Caco-2 (cell line): Measurements from ENCODE around the gene NHERF2. TPM values are rescaled to one million over a fixed set of nuclear protein-coding genes. Genes with fewer than 3 reads are reported as not detected.
A peak's percentile ranks its signal among the peaks of the same experiment; 100 is the strongest.

Experiments
- Bru-seq: library from RNA; stranded (reverse); fragments of 400-500 nt; gene quantifications from one replicate; lab custom pipeline; 2021; lab: Mats Ljungman, UMichigan
- BruChase-seq, 2 experiments: library from RNA; stranded (reverse); fragments of 400-500 nt; gene quantifications; one replicate each; lab custom pipeline; 2021; lab: Mats Ljungman, UMichigan
- BruUV-seq: library from RNA; stranded (reverse); fragments of 400-500 nt; replicated peaks from 2 replicates; lab custom pipeline; 2021; lab: Mats Ljungman, UMichigan
- CTCF ChIA-PET: fragments of 300-600 bp; sonication (Branson Sonifier 250); formaldehyde crosslinking; loops from one replicate; lab custom pipeline; 2022; ENCODE audit warnings: antibody characterized with exemption; lab: Charles Lee
- POLR2A ChIA-PET: fragments of 300-600 bp; sonication (Branson Sonifier 250); formaldehyde crosslinking; loops from one replicate; lab custom pipeline; 2022; ENCODE audit warnings: antibody characterized with exemption; lab: Charles Lee
- DNase-seq, 2 experiments: peaks; one replicate each; pipeline versions ENCODE4 v3.0.0 to v3.0.0-alpha.2; 2020 to 2022
- H3K27me3 ChIP-seq: replicated peaks from 2 replicates; pipeline ENCODE4 v1.6.0; 2011; ENCODE audit warnings: low read length; ENCODE audit not compliant: control insufficient read depth, insufficient read depth
- H3K36me3 ChIP-seq: 2 replicates; pipeline ENCODE4 v1.5.1; 2011; ENCODE audit warnings: low read length; ENCODE audit not compliant: control insufficient read depth, insufficient read depth
- H3K4me1 ChIP-seq: fragments of 250-450 bp; sonication (Bioruptor Pico); 2 replicates; pipeline ENCODE4 v1.5.1; 2020; ENCODE audit warnings: mild to moderate bottlenecking
- H3K4me3 ChIP-seq: 2 replicates; pipeline ENCODE4 v1.5.1; 2011; ENCODE audit warnings: low read depth, mild to moderate bottlenecking, control low read depth, low read length
- H3K9me3 ChIP-seq: fragments of 250-450 bp; sonication (Bioruptor Pico); 2 replicates; pipeline ENCODE4 v1.5.1; 2020; ENCODE audit warnings: mild to moderate bottlenecking, moderate library complexity
- H3K27ac Mint-ChIP-seq: one replicate; pipeline ENCODE4 v1.8.0; 2022; ENCODE audit warnings: mixed read lengths; ENCODE audit not compliant: unreplicated experiment
- H3K27me3 Mint-ChIP-seq: one replicate; pipeline ENCODE4 v1.8.0; 2022; ENCODE audit warnings: mixed read lengths; ENCODE audit not compliant: insufficient read depth, unreplicated experiment
- H3K36me3 Mint-ChIP-seq: one replicate; pipeline ENCODE4 v1.8.0; 2022; ENCODE audit warnings: mild to moderate bottlenecking, mixed read lengths; ENCODE audit not compliant: insufficient read depth, unreplicated experiment
- H3K4me1 Mint-ChIP-seq: one replicate; pipeline ENCODE4 v1.8.0; 2022; ENCODE audit warnings: low read depth, mixed read lengths; ENCODE audit not compliant: unreplicated experiment
- H3K4me3 Mint-ChIP-seq: one replicate; pipeline ENCODE4 v1.8.0; 2022; ENCODE audit warnings: mild to moderate bottlenecking, moderate library complexity, mixed read lengths; ENCODE audit not compliant: unreplicated experiment
- H3K9me3 Mint-ChIP-seq: one replicate; pipeline ENCODE4 v1.8.0; 2022; ENCODE audit warnings: mixed read lengths; ENCODE audit not compliant: unreplicated experiment
- intact Hi-C: fragments of 100-400 bp; cut with micrococcal nuclease; formaldehyde crosslinking; loops from one replicate; pipeline ENCODE4 v1.10.0; 2022; ENCODE audit not compliant: unreplicated experiment
- long read RNA-seq: library from polyadenylated mRNA; stranded (forward); transcript quantifications from one replicate; pipeline ENCODE4 v2.0.0, GENCODE V29; 2022
- total RNA-seq: library from RNA; stranded (reverse); gene quantifications from 2 replicates; pipeline ENCODE4 v1.2.3, GENCODE V29; 2022
- TF ChIP-seq, protein P1 (sequence below), 2 experiments: fragments of 200-600 bp in 1 of 2; IDR thresholded peaks; 1 replicate in 1 of 2; 2 replicates in 1 of 2; pipeline versions ENCODE4 v1.5.1 to v1.8.0; 2011 to 2022; ENCODE audit warnings: antibody characterized with exemption in 1 of 2, control low read depth in 1 of 2, inconsistent platforms in 1 of 2, low read depth in 1 of 2, low read length in 1 of 2, mild to moderate bottlenecking in 1 of 2, moderate library complexity in 1 of 2; ENCODE audit not compliant: insufficient read depth in 1 of 2, severe bottlenecking in 1 of 2, unreplicated experiment in 1 of 2

Gene NHERF2
- total RNA-seq: 21.8 and 26.6 TPM in 2 replicates
- percentile 39 among the genes with signal in this experiment for Bru-seq, nascent RNA
- BruChase-seq, experiment 1, labeled RNA remaining after a 2-hour chase: percentile 43 among the genes with signal in this experiment
- percentile 49 among the genes with signal in this experiment for BruChase-seq, experiment 2, labeled RNA remaining after a 6-hour chase
- long read RNA-seq, transcript SLC9A3R2-202 (7 exons, 1,564 nt): minor isoform, 6 of 57 reads
- long read RNA-seq, transcript SLC9A3R2-201 (7 exons, 2,194 nt): major isoform, 44 of 57 reads
- long read RNA-seq, partial matches to known transcripts: 1 of 57 reads
- long read RNA-seq, other reads (novel, unspliced or antisense): 4 of 57 reads

DNA sequence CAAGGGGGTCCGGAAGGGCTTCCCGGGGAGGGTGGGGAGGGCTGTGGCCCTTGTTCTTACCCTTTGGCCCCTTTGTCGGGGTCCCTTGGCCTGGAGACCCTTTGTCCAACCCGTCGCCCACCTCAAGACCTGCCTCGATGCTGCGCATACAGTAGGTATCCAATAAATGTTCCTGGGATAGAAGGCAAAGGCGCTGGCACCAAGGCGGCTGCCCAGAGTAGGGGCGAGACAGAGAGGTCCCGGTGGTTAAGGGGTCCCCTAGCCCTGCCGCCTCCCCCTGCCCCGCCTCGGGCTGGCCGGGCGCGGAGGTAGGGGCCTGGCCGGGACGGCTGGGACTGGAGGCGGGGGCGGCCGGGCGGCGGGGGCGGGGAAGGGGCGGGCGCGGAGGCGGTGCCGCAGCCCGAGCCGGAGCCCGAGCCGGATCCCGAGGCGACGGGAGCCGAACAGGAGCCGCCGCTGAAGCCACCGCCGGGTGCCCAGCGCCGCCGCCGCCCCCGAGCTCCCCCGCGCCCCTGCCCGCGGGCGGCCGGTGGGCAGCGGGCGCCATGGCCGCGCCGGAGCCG, at the start of gene NHERF2:
Gene NHERF2 (plus strand): TSS at position 442 of the 563 bp plus-strand sequence. CDS start 104 bp downstream, at position 546.
- H3K9me3 ChIP-seq: no peaks in the 10 kb centered on the region
- H3K27me3 Mint-ChIP-seq: no peaks in the 10 kb centered on the region
- H3K36me3 Mint-ChIP-seq: no peaks in the 10 kb centered on the region
- ChIA-PET POLR2A (interaction anchor here (0.6 kb wide), 1 partner anchor 13 kb away, joined by 6 read pairs; no protein-coding TSS in a partner anchor), CTCF (no interaction called here)
- no peaks in the 10 kb centered on the region for H3K9me3 Mint-ChIP-seq
- H3K4me3 Mint-ChIP-seq: peak within 1 kb of the TSS; percentile 73
- no peaks in the 10 kb centered on the region for H3K27me3 ChIP-seq
- intact Hi-C loops: loop anchor here (1.0 kb wide), 1 partner anchor 21 kb away; the partner anchor contains the start of genes NTHL1 and TSC2
- TF ChIP-seq, protein P1, sequence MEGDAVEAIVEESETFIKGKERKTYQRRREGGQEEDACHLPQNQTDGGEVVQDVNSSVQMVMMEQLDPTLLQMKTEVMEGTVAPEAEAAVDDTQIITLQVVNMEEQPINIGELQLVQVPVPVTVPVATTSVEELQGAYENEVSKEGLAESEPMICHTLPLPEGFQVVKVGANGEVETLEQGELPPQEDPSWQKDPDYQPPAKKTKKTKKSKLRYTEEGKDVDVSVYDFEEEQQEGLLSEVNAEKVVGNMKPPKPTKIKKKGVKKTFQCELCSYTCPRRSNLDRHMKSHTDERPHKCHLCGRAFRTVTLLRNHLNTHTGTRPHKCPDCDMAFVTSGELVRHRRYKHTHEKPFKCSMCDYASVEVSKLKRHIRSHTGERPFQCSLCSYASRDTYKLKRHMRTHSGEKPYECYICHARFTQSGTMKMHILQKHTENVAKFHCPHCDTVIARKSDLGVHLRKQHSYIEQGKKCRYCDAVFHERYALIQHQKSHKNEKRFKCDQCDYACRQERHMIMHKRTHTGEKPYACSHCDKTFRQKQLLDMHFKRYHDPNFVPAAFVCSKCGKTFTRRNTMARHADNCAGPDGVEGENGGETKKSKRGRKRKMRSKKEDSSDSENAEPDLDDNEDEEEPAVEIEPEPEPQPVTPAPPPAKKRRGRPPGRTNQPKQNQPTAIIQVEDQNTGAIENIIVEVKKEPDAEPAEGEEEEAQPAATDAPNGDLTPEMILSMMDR (IDR thresholded peaks at IDR 0.05; ENCODE audit: insufficient read depth in 1 of 2, low read depth in 1 of 2, low read length in 1 of 2, severe bottlenecking in 1 of 2, unreplicated experiment in 1 of 2): no peak
- DNase-seq: peak in 1 of 2 experiments; percentile 50
- H3K4me1 ChIP-seq: peaks cover 17% of the 10 kb centered on the region
- no peak within 1 kb of the TSS for H3K27ac Mint-ChIP-seq
- peaks cover 18% of the 10 kb centered on the region for H3K4me1 Mint-ChIP-seq
- H3K36me3 ChIP-seq: no peaks in the 10 kb centered on the region
- peak within 1 kb of the TSS; percentile 44 for H3K4me3 ChIP-seq
- BruUV-seq: no TSS peak

DNA sequence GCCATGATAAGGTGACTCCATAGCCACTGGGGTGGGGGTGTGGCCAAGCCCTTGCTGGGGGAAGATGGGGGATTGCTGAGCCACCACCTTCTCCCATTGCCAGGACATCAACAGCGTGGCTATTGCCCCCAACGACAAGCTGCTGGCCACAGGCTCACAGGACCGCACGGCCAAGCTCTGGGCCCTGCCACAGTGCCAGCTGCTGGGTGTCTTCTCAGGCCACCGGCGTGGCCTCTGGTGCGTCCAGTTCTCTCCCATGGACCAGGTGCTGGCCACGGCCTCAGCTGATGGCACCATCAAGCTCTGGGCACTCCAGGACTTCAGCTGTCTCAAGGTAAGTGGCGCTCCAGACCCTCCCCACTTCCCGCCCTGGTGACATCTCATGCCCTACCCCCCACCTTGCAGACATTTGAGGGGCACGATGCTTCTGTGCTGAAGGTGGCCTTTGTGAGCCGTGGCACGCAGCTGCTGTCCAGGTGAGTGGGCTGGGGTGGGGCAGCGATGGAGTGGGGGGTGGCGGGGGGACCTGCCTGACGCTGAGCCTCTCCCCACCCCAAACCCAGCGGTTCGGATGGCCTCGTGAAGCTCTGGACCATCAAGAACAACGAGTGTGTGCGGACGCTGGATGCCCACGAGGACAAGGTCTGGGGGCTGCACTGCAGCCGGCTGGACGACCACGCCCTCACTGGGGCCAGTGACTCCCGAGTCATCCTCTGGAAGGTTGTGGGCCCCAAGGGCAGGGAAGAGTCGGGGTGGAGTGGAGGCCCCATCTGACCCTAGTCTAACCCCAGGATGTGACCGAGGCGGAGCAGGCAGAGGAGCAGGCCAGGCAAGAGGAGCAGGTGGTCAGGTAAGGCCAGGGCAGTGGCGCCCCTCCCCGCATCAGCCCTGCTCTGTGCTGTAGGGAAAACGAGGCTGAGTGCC, 49.5 kb upstream of the NHERF2 start:
- H3K27me3 Mint-ChIP-seq: no peaks in the 10 kb centered on the region
- TF ChIP-seq, protein P1 (IDR thresholded peaks at IDR 0.05; ENCODE audit: insufficient read depth in 1 of 2, low read depth in 1 of 2, low read length in 1 of 2, severe bottlenecking in 1 of 2, unreplicated experiment in 1 of 2): no peak
- no peak overlapping the region for H3K4me3 Mint-ChIP-seq
- CTCF ChIA-PET: no interaction called here
- no peaks in the 10 kb centered on the region for H3K9me3 Mint-ChIP-seq
- POLR2A ChIA-PET: no interaction called here
- no peak overlapping the region for H3K4me3 ChIP-seq
- intact Hi-C loops: no loop called here
- H3K9me3 ChIP-seq: no peaks in the 10 kb centered on the region
- peaks cover 28% of the 10 kb centered on the region for H3K36me3 Mint-ChIP-seq
- no peaks in the 10 kb centered on the region; the same call in 1 of the 2 replicates for H3K36me3 ChIP-seq
- H3K4me1 Mint-ChIP-seq: peaks cover 9% of the 10 kb centered on the region
- no peak for DNase-seq
- H3K27ac Mint-ChIP-seq: no peak overlapping the region
- H3K4me1 ChIP-seq: no peaks in the 10 kb centered on the region
- H3K27me3 ChIP-seq: no peaks in the 10 kb centered on the region
- no TSS peak for BruUV-seq

DNA sequence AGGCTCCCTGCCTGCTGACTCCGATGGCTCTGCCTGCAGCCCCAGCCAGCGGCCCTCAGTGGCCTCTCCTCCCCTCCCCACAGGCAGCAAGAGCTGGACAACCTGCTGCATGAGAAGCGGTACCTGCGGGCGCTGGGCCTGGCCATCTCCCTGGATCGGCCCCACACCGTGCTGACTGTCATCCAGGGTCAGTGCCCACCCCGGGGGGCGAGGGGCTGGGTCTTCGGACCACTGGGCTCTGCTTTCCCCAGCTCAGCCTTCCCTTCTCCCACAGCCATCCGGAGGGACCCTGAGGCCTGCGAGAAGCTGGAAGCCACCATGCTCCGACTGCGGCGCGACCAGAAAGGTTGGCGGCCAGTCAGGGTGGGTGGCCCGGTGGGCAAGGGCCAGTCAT, 48.8 kb upstream of the NHERF2 start:
- no peak overlapping the region for H3K27ac Mint-ChIP-seq
- H3K4me1 Mint-ChIP-seq: peaks cover 6% of the 10 kb centered on the region
- Histone ChIP-seq H3K36me3 (no peaks in the 10 kb centered on the region; the same call in 1 of the 2 replicates), H3K4me1 (no peaks in the 10 kb centered on the region), H3K4me3 (no peak overlapping the region), H3K27me3 (no peaks in the 10 kb centered on the region), H3K9me3 (no peaks in the 10 kb centered on the region)
- intact Hi-C loops: no loop called here
- no peaks in the 10 kb centered on the region for H3K9me3 Mint-ChIP-seq
- H3K4me3 Mint-ChIP-seq: no peak overlapping the region
- TF ChIP-seq, protein P1 (IDR thresholded peaks at IDR 0.05; ENCODE audit: insufficient read depth in 1 of 2, low read depth in 1 of 2, low read length in 1 of 2, severe bottlenecking in 1 of 2, unreplicated experiment in 1 of 2): no peak
- no peaks in the 10 kb centered on the region for H3K27me3 Mint-ChIP-seq
- no peak for DNase-seq
- BruUV-seq: no TSS peak
- CTCF ChIA-PET: no interaction called here
- POLR2A ChIA-PET: no interaction called here
- H3K36me3 Mint-ChIP-seq: peaks cover 29% of the 10 kb centered on the region
